Stimulated activated CD8-positive, alpha-beta memory T cell treated with anti-CD3 and anti-CD28 coated beads, Interleukin-4, amount 100 ng/mL, for 1 hour (primary cell): ENCODE measurements around the gene KDM5A.

Experiments used
- DNase-seq, 2 donors: peaks; one replicate each; pipeline ENCODE4 v3.0.0-alpha.2; 2020; ENCODE audit warnings: low read depth in 2 of 2, low spot score in 1 of 2

Gene KDM5A

GRCh38 chr12:275812-276211 is 113.3 kb downstream of the KDM5A start:
- no peak for DNase-seq

DNA sequence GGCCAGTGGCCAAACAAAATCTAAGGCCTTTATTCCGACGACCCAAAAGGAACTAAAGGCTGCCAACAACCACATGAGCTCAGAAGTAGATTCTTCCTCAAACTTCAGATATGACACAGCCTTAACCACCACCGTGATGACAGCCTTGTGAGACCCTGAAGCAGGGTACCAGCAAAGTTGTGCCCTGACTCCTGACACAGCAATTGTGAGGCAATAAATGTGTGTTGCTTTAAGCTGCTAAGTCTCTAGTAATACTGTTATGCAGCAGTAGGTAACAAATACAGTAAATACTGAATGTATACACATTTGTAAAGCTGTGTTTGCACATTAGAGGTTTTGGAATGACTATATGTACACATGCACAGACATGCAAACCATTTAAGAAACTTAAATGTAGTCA is 115.7 kb downstream of the KDM5A start:
- DNase-seq: no peak

DNA sequence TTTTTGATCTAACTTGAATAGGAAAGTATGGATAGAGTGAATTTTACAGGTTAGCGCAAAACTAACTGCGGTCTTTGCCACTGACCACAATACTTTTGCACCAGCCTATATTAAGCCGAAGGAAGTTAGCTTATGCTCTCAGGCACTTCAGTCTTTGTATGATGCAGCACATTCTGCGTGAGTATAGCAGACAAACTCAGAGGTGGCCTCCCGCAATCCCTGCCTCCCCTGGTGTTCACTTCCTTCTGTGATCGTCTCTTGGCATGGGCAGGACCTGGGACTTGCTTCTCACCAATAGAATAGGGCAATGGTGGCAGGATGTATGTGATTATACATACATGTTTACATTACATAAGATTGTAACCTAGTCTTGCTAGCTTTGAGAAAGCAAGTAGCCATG is 116.2 kb downstream of the KDM5A start:
- DNase-seq: no peak

DNA sequence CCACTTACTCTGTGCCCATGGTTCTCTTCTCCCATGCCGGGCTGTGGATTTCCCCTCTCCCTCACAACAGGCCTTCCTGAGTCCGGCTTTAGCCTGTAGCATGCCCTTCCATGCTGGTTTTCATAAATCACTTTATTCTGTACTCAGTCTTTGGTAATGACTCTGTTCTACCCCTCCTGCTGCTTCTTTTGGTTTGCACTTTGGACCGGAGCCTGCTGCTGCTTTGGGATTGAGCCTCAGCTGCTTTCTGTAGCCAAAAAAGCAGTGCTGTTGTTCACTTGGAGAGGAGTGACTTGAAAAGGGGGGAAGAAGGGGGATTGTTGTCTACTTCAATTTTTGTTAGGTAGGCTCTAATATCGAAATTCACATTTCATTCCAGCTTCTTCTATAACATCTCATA is 118.0 kb downstream of the KDM5A start:
- DNase-seq: no peak

DNA sequence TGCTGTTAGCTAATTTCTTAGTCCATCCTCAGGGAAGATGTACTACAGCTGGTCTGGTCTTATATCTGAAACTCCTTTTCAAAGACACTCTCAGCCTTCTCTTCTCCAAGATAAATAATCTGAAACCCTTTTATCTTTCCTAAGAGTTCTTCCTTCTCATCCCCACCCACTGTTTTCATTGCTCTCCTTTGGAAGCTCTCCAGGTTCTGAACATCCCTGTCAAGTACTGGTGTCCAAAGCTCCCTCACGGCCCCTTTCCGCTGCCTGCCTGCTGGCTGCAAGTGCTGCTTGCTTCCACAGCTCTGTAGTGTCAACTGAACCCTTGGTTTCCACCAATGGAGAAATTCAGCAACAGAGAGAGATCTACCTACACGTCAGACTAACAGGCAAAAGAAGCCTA is 119.9 kb downstream of the KDM5A start:
- no peak for DNase-seq

GRCh38 chr12:268483-268840 is 120.7 kb downstream of the KDM5A start:
- DNase-seq: no peak

- DNase-seq: no peak
These were observed 121.3 kb downstream of the KDM5A start for GRCh38 chr12:267581-268482.

DNA sequence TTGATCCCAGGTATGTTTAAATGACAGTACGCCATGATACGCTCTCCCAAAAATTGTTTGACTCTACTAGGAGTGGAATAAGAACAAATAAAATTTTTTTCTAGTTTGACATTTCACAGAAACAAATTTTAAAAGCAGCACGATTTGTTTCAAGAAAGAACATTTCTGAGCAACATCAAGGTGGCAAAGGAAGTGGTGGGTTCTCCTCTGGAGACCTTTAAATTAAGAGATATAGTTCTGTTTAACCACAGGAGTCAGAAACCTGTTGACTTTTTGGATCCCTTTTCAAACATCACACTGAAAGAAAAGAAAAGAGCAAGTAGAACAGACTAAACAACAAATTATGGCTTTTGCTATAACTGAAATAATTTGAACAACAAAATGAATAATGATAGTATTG is 124.0 kb downstream of the KDM5A start:
- DNase-seq: no peak

GRCh38 chr12:264269-264668 is 124.9 kb downstream of the KDM5A start:
- DNase-seq: no peak

GRCh38 chr12:263574-263973 is 125.5 kb downstream of the KDM5A start:
- DNase-seq: no peak

DNA sequence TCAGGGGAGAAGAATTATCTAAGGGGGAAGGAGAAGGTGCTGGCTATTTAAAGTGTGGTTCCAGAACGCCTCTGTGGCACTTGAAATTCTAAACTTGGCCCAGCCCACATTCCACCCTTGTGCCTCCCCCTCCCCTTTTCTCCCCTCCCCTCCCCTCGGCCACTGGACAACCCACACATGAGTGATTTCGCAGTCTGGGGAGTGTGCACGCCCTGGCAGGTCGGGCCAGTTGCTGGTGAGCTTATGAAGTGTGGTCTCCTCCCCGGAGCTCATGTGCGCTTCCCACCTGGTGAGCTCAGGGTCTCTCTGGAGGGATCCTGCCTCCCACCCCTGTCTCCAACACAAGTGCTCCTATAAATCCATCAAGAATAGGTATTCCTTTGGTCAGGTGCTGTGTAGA is 126.3 kb downstream of the KDM5A start, which contains the start of gene SLC6A13:
SLC6A13 (minus strand) TSS at position 20 of the 400 bp plus-strand sequence. CDS start 2,784 bp downstream, outside the sequence.
- no peak for DNase-seq

DNA sequence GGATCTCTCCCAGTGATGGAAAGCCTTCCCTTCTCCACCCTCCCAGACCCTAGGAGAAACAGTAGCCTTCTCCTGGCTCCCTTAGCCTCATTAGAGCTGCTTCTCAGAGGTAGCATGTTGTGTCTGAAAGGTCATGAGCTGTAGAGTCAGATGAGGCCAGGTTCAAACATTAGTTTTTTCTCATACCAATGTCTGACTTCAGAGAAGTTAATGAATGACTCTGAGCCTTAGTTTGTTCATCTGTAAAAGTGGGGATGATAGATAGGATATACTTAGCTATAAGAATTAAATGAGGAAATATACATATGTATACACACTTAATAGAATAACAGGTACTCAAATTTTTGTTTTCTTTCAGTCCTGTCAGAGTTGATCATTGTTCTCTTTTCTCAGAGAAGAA is 127.0 kb downstream of the KDM5A start:
- DNase-seq: no peak

GRCh38 chr12:257521-258321 is 131.4 kb downstream of the KDM5A start:
- DNase-seq: no peak

- no peak for DNase-seq
These were observed 132.2 kb downstream of the KDM5A start for GRCh38 chr12:256958-257357.

DNA sequence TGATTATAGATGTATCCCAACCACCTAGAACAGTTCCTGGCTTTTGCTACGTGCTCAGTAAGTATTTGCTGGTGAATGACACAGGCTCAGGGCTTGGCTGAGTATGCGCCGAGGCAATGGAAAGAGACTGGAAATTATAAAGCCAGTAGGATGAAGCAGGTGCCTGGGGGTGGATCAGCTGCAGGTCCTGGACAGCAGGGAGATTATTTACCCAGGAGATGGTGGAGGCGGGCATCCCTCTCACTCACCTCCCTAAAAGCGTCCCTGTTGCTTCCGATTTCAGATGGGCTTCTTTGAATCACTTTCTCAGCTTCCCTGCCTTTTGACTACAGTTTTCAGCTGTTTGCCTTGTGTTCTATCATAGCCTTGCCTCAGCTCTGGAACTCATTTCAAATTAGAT is 132.9 kb downstream of the KDM5A start:
- DNase-seq: no peak

- no peak for DNase-seq
These were observed 134.2 kb downstream of the KDM5A start for GRCh38 chr12:254912-255311.

DNA sequence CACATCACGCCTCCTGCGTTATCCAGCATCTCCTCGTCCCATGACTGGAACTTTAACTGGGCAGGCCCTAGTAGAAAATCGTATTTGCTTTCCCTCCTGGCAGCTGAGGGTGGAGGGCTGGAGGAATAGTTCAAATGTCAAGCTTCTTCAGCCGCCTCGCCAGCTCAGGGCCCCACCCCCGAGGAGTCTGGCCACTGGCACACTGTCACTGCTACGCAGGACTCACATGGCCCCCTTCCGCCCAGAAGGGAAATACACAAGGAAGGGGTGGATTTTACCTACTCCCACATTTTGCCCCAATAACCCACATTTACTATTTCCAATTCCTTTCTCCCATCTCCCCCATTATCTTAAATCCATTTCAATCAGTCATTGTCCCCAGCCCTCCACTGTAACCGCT is 135.1 kb downstream of the KDM5A start:
- DNase-seq: no peak

- no peak for DNase-seq
These were observed 135.8 kb downstream of the KDM5A start for GRCh38 chr12:253116-253831.

GRCh38 chr12:252636-253035 is 136.5 kb downstream of the KDM5A start:
- no peak for DNase-seq

GRCh38 chr12:247271-247670 is 141.8 kb downstream of the KDM5A start:
- no peak for DNase-seq

- DNase-seq: no peak
These were observed 145.7 kb downstream of the KDM5A start for GRCh38 chr12:243381-243780.

- no peak for DNase-seq
These were observed 146.6 kb downstream of the KDM5A start for GRCh38 chr12:242496-242895.
